ENCODE results near the gene DNA2. TPM values are rescaled to one million over a fixed set of nuclear protein-coding genes. Genes with fewer than 3 reads are reported as not detected.
"Not testable (repeated sequence)": the region's sequence is repeated elsewhere in the genome, so short reads cannot be mapped to it uniquely, and the experiment has no call there.

The DNA2 gene
- total RNA-seq = 10 to 100 TPM; 27.3 to 28.9 TPM

GRCh38 chr10:68471586-68472408 lies at the start of gene DNA2:
Gene DNA2 (minus strand): TSS chr10:68471973. CDS start chr10:68471864, 109 bp downstream.
- H3K27me3 Mint-ChIP-seq = no peaks in the 10 kb centered on the region
- H3K9me3 Mint-ChIP-seq (ENCODE audit: low read depth) = no peaks in the 10 kb centered on the region
- DNase-seq (peak; percentile 89), ATAC-seq (peak; percentile 95)
- ChIA-PET POLR2A (interaction anchor here (0.6 kb wide), 2 partner anchors 19 to 32 kb away, joined by 3 to 4 read pairs; no protein-coding TSS in a partner anchor), CTCF (interaction anchor here (0.8 to 1.8 kb wide), 2 partner anchors 64 to 65 kb away, joined by 3 to 6 read pairs; partner anchors contain the start of gene RUFY2)
- peaks cover 22% of the 10 kb centered on the region for H3K4me1 Mint-ChIP-seq
- intact Hi-C loops (cut with DNase I, micrococcal nuclease) = loop anchor here (1.0 to 5.0 kb wide), 4 partner anchors 56 to 429 kb away; partner anchors contain the start of genes CCAR1 (in 2 of the 2), DDX50 (in 1 of the 2) and SLC25A16 (in 1 of the 2)
- H3K36me3 Mint-ChIP-seq (ENCODE audit: low read depth) = peaks cover 23% of the 10 kb centered on the region
- H3K27ac Mint-ChIP-seq = peak within 1 kb of the TSS; percentile 91
- peak within 1 kb of the TSS; percentile 92 for H3K4me3 Mint-ChIP-seq

GRCh38 chr10:68518609-68519008 lies 46.8 kb upstream of the DNA2 start:
- ATAC-seq; H3K4me3 Mint-ChIP-seq; H3K36me3 Mint-ChIP-seq (ENCODE audit: low read depth); H3K27me3 Mint-ChIP-seq; DNase-seq; H3K4me1 Mint-ChIP-seq; H3K27ac Mint-ChIP-seq; H3K9me3 Mint-ChIP-seq (ENCODE audit: low read depth); CTCF ChIA-PET; POLR2A ChIA-PET; intact Hi-C loops (cut with DNase I, micrococcal nuclease): not testable (repeated sequence)

- Mint-ChIP-seq H3K36me3 (ENCODE audit: low read depth) (peaks cover 6% of the 10 kb centered on the region), H3K27ac (no peak overlapping the region), H3K4me1 (peaks cover 6% of the 10 kb centered on the region), H3K9me3 (ENCODE audit: low read depth) (no peaks in the 10 kb centered on the region), H3K4me3 (no peak overlapping the region), H3K27me3 (no peaks in the 10 kb centered on the region)
- DNase-seq (no peak), ATAC-seq (no peak)
- POLR2A ChIA-PET = no interaction called here
- CTCF ChIA-PET = no interaction called here
- intact Hi-C loops (cut with DNase I, micrococcal nuclease) = no loop called here
Observed at GRCh38 chr10:68517188-68517587, 45.4 kb upstream of the DNA2 start.

GRCh38 chr10:68516766-68517165 lies 45.0 kb upstream of the DNA2 start:
- intact Hi-C loops (cut with DNase I, micrococcal nuclease) = no loop called here
- Mint-ChIP-seq H3K27me3 (no peaks in the 10 kb centered on the region), H3K4me3 (no peak overlapping the region), H3K9me3 (ENCODE audit: low read depth) (no peaks in the 10 kb centered on the region), H3K36me3 (ENCODE audit: low read depth) (peaks cover 6% of the 10 kb centered on the region), H3K4me1 (peaks cover 6% of the 10 kb centered on the region), H3K27ac (no peak overlapping the region)
- POLR2A ChIA-PET = no interaction called here
- DNase-seq (no peak), ATAC-seq (no peak)
- CTCF ChIA-PET = interaction anchor here (0.6 kb wide), 1 partner anchor 198 kb away, joined by 4 read pairs; no protein-coding TSS in a partner anchor

GRCh38 chr10:68516216-68516615 lies 44.4 kb upstream of the DNA2 start:
- H3K9me3 Mint-ChIP-seq (ENCODE audit: low read depth); ATAC-seq; POLR2A ChIA-PET; H3K4me1 Mint-ChIP-seq; H3K4me3 Mint-ChIP-seq; intact Hi-C loops (cut with DNase I, micrococcal nuclease); H3K27me3 Mint-ChIP-seq; H3K36me3 Mint-ChIP-seq (ENCODE audit: low read depth); DNase-seq; H3K27ac Mint-ChIP-seq: not testable (repeated sequence)
- CTCF ChIA-PET = interaction anchor here (0.6 kb wide), 1 partner anchor 198 kb away, joined by 4 read pairs; no protein-coding TSS in a partner anchor

- CTCF ChIA-PET = interaction anchor here (0.7 kb wide), 1 partner anchor 156 kb away, joined by 3 read pairs; no protein-coding TSS in a partner anchor
- no peaks in the 10 kb centered on the region for H3K9me3 Mint-ChIP-seq (ENCODE audit: low read depth)
- no peak overlapping the region for H3K27ac Mint-ChIP-seq
- no peak overlapping the region for H3K4me3 Mint-ChIP-seq
- ATAC-seq (no peak), DNase-seq (no peak)
- no peaks in the 10 kb centered on the region for H3K27me3 Mint-ChIP-seq
- peaks cover 4% of the 10 kb centered on the region for H3K36me3 Mint-ChIP-seq (ENCODE audit: low read depth)
- intact Hi-C loops (cut with DNase I, micrococcal nuclease) = no loop called here
- H3K4me1 Mint-ChIP-seq = no peaks in the 10 kb centered on the region
- POLR2A ChIA-PET = no interaction called here
Observed at GRCh38 chr10:68508090-68508489, 36.3 kb upstream of the DNA2 start.

GRCh38 chr10:68506411-68506810 lies 34.6 kb upstream of the DNA2 start:
- DNase-seq (no peak), ATAC-seq (no peak)
- CTCF ChIA-PET = no interaction called here
- H3K27me3 Mint-ChIP-seq = no peaks in the 10 kb centered on the region
- H3K9me3 Mint-ChIP-seq (ENCODE audit: low read depth) = no peaks in the 10 kb centered on the region
- no peak overlapping the region for H3K4me3 Mint-ChIP-seq
- POLR2A ChIA-PET = no interaction called here
- no peak overlapping the region for H3K27ac Mint-ChIP-seq
- intact Hi-C loops (cut with DNase I, micrococcal nuclease) = no loop called here
- no peaks in the 10 kb centered on the region for H3K4me1 Mint-ChIP-seq
- peaks cover 5% of the 10 kb centered on the region for H3K36me3 Mint-ChIP-seq (ENCODE audit: low read depth)

- no peaks in the 10 kb centered on the region for H3K9me3 Mint-ChIP-seq (ENCODE audit: low read depth)
Observed at GRCh38 chr10:68502846-68503245, 31.1 kb upstream of the DNA2 start.

GRCh38 chr10:68501691-68502090 lies 29.9 kb upstream of the DNA2 start:
- Mint-ChIP-seq H3K27ac (no peak overlapping the region), H3K4me3 (no peak overlapping the region), H3K27me3 (no peaks in the 10 kb centered on the region), H3K4me1 (no peaks in the 10 kb centered on the region), H3K36me3 (ENCODE audit: low read depth) (peaks cover 19% of the 10 kb centered on the region), H3K9me3 (ENCODE audit: low read depth) (no peaks in the 10 kb centered on the region)
- ChIA-PET CTCF (interaction anchor here (0.6 kb wide), 1 partner anchor 147 kb away, joined by 3 read pairs; no protein-coding TSS in a partner anchor), POLR2A (no interaction called here)
- intact Hi-C loops (cut with DNase I, micrococcal nuclease) = no loop called here
- ATAC-seq (no peak), DNase-seq (no peak)

More at GRCh38 chr10:68502846-68503245, 31.1 kb upstream of the DNA2 start:
- DNase-seq (no peak), ATAC-seq (no peak)
- CTCF ChIA-PET = no interaction called here
- peaks cover 19% of the 10 kb centered on the region for H3K36me3 Mint-ChIP-seq (ENCODE audit: low read depth)
- POLR2A ChIA-PET = no interaction called here
- no peak overlapping the region for H3K4me3 Mint-ChIP-seq
- intact Hi-C loops (cut with DNase I, micrococcal nuclease) = no loop called here
- no peaks in the 10 kb centered on the region for H3K27me3 Mint-ChIP-seq
- no peak overlapping the region for H3K27ac Mint-ChIP-seq
- no peaks in the 10 kb centered on the region for H3K4me1 Mint-ChIP-seq

- DNase-seq (no peak), ATAC-seq (no peak)
- intact Hi-C loops (cut with DNase I, micrococcal nuclease) = no loop called here
- CTCF ChIA-PET = interaction anchor here (0.6 to 1.3 kb wide), 2 partner anchors 9 to 101 kb away, joined by 4 to 5 read pairs; no protein-coding TSS in a partner anchor
- Mint-ChIP-seq H3K4me3 (no peak overlapping the region), H3K27ac (no peak overlapping the region), H3K4me1 (no peaks in the 10 kb centered on the region), H3K9me3 (ENCODE audit: low read depth) (no peaks in the 10 kb centered on the region), H3K27me3 (no peaks in the 10 kb centered on the region), H3K36me3 (ENCODE audit: low read depth) (peaks cover 21% of the 10 kb centered on the region)
- POLR2A ChIA-PET = no interaction called here
Observed at GRCh38 chr10:68499544-68499943, 27.8 kb upstream of the DNA2 start.

- ATAC-seq (no peak), DNase-seq (no peak)
- intact Hi-C loops (cut with DNase I, micrococcal nuclease) = no loop called here
- CTCF ChIA-PET = no interaction called here
- Mint-ChIP-seq H3K36me3 (ENCODE audit: low read depth) (peaks cover 17% of the 10 kb centered on the region), H3K4me3 (no peak overlapping the region), H3K9me3 (ENCODE audit: low read depth) (no peaks in the 10 kb centered on the region), H3K27me3 (no peaks in the 10 kb centered on the region), H3K27ac (no peak overlapping the region), H3K4me1 (no peaks in the 10 kb centered on the region)
- POLR2A ChIA-PET = no interaction called here
Observed at GRCh38 chr10:68496072-68496471, 24.3 kb upstream of the DNA2 start.

GRCh38 chr10:68492118-68492517 lies 20.3 kb upstream of the DNA2 start:
- DNase-seq (no peak), ATAC-seq (no peak)
- peaks cover 18% of the 10 kb centered on the region for H3K36me3 Mint-ChIP-seq (ENCODE audit: low read depth)
- no peaks in the 10 kb centered on the region for H3K27me3 Mint-ChIP-seq
- H3K4me1 Mint-ChIP-seq = no peaks in the 10 kb centered on the region
- intact Hi-C loops (cut with DNase I, micrococcal nuclease) = no loop called here
- ChIA-PET CTCF (no interaction called here), POLR2A (no interaction called here)
- no peak overlapping the region for H3K27ac Mint-ChIP-seq
- H3K9me3 Mint-ChIP-seq (ENCODE audit: low read depth) = no peaks in the 10 kb centered on the region
- H3K4me3 Mint-ChIP-seq = no peak overlapping the region
